GM12878 (cell line): Measurements from ENCODE around the gene MPZL1. TPM values are rescaled to one million over a fixed set of nuclear protein-coding genes. Genes with fewer than 3 reads are reported as not detected.

Source experiments
- ATAC-seq: fragments of 200-7000 bp; cut with Tn5 transposase; 3 replicates; pipeline ENCODE4 v1.9.1; 2020; ENCODE audit warnings: mild to moderate bottlenecking, moderate library complexity
- BruUV-seq: library from RNA; stranded (reverse); fragments of 400-500 nt; replicated peaks from 2 replicates; lab custom pipeline; 2021; lab: Mats Ljungman, UMichigan
- CTCF ChIA-PET: fragments of 300-600 bp; sonication (Branson Sonifier 250); formaldehyde crosslinking; extraction: SDS; loops from one replicate; lab custom pipeline; 2021; ENCODE audit warnings: inconsistent platforms; lab: Yijun Ruan, JAX
- POLR2A ChIA-PET: fragments of 350-600 bp; formaldehyde crosslinking; extraction: SDS; loops from one replicate; lab custom pipeline; 2021; ENCODE audit warnings: inconsistent platforms; lab: Charles Lee
- RAD21 ChIA-PET: fragments of 300-600 bp; sonication (Branson Sonifier 250); formaldehyde crosslinking; loops from one replicate; lab custom pipeline; 2023; ENCODE audit warnings: antibody characterized with exemption; ENCODE audit not compliant: unreplicated experiment; lab: Charles Lee
- SMC1A ChIA-PET: fragments of 300-600 bp; sonication (Branson Sonifier 250); formaldehyde crosslinking; loops from one replicate; lab custom pipeline; 2023; ENCODE audit not compliant: unreplicated experiment, uncharacterized antibody; lab: Charles Lee
- DNase-seq: peaks from one replicate; pipeline ENCODE4 v3.0.0-alpha.2; 2011; ENCODE audit warnings: low read depth, low spot score
- FAIRE-seq: peaks from 3 replicates; lab custom pipeline; 2011; peaks lifted over from hg19 to GRCh38; lab: Jason Lieb, UNC
- H2AFZ ChIP-seq: 2 replicates; pipeline ENCODE4 v1.6.0; 2011; ENCODE audit warnings: low read depth, low read length, control low read depth; ENCODE audit not compliant: control insufficient read depth
- H3K27ac ChIP-seq: 2 replicates; pipeline ENCODE4 v1.5.1; 2011; ENCODE audit warnings: control low read depth; ENCODE audit not compliant: control insufficient read depth, insufficient read depth
- H3K27me3 ChIP-seq, 2 experiments: replicated peaks in 1 of 2; 2 replicates each; pipeline versions ENCODE4 v1.6.0 to v1.6.1; 2011; ENCODE audit warnings: low read length in 1 of 2; ENCODE audit not compliant: control insufficient read depth in 2 of 2, insufficient read depth in 2 of 2
- H3K36me3 ChIP-seq, 2 experiments: 2 replicates each; pipeline ENCODE4 v1.5.1; 2011; ENCODE audit warnings: low read length in 1 of 2; ENCODE audit not compliant: control insufficient read depth in 2 of 2, insufficient read depth in 2 of 2
- H3K4me1 ChIP-seq: 2 replicates; pipeline ENCODE4 v1.6.1; 2011; ENCODE audit warnings: mild to moderate bottlenecking, low read length, moderate library complexity, mixed read lengths; ENCODE audit not compliant: control insufficient read depth, insufficient read depth
- H3K4me2 ChIP-seq: 2 replicates; pipeline ENCODE4 v1.6.0; 2011; ENCODE audit warnings: control low read depth; ENCODE audit not compliant: control insufficient read depth, insufficient read depth
- H3K4me3 ChIP-seq: fragments of 200-600 bp; sonication (generic); 2 replicates; pipeline ENCODE4 v1.5.1; 2016
- H3K79me2 ChIP-seq: 2 replicates; pipeline ENCODE4 v1.6.0; 2011; ENCODE audit warnings: low read length; ENCODE audit not compliant: control insufficient read depth, insufficient read depth
- H3K9ac ChIP-seq: 2 replicates; pipeline ENCODE4 v1.8.0; 2011; ENCODE audit warnings: low read length, control low read depth, mixed read lengths; ENCODE audit not compliant: control insufficient read depth, insufficient read depth
- H3K9me3 ChIP-seq: replicated peaks from 3 replicates; pipeline ENCODE4 v1.5.1; 2011; ENCODE audit warnings: mild to moderate bottlenecking, low read length; ENCODE audit not compliant: control insufficient read depth, insufficient read depth
- H4K20me1 ChIP-seq: 2 replicates; pipeline ENCODE4 v1.6.0; 2011; ENCODE audit not compliant: control insufficient read depth, insufficient read depth
- BACH1 ChIP-seq: fragments of 450-650 bp; IDR thresholded peaks from 2 replicates; pipeline ENCODE4 v1.6.1; 2017; ENCODE audit warnings: mild to moderate bottlenecking, borderline replicate concordance
- BHLHE40 ChIP-seq, 2 experiments: fragments of 450-650 bp in 1 of 2; IDR thresholded peaks; 2 replicates each; pipeline ENCODE4 v1.6.1; 2011 to 2017; ENCODE audit warnings: low read depth in 2 of 2, borderline replicate concordance in 1 of 2, improper control_type of control experiment in 1 of 2, low read length in 1 of 2, mild to moderate bottlenecking in 1 of 2
- CREB1 ChIP-seq: IDR thresholded peaks from 2 replicates; pipeline ENCODE4 v1.6.1; 2012; ENCODE audit warnings: low read depth, mild to moderate bottlenecking, inconsistent platforms
- CREM ChIP-seq: IDR thresholded peaks from 2 replicates; pipeline ENCODE4 v1.6.1; 2014; ENCODE audit warnings: antibody characterized with exemption, low read depth
- HDAC6 ChIP-seq: fragments of 200-600 bp; sonication (generic); IDR thresholded peaks from one replicate; pipeline ENCODE4 v1.8.0; 2017; ENCODE audit warnings: antibody characterized with exemption; ENCODE audit not compliant: unreplicated experiment
- MYB ChIP-seq: fragments of 150-350 bp; IDR thresholded peaks from 2 replicates; pipeline ENCODE4 v1.6.1; 2014; ENCODE audit warnings: mild to moderate bottlenecking, low read depth, low read length, borderline replicate concordance
- PAX5 ChIP-seq: IDR thresholded peaks from 2 replicates; pipeline ENCODE4 v1.6.1; 2011; ENCODE audit warnings: low read depth, low read length, borderline replicate concordance
- PML ChIP-seq: IDR thresholded peaks from 2 replicates; pipeline ENCODE4 v1.6.1; 2012; ENCODE audit warnings: low read length, inconsistent platforms
- RELA ChIP-seq: fragments of 450-650 bp; IDR thresholded peaks from 2 replicates; pipeline ENCODE4 v1.8.0; 2014; ENCODE audit warnings: borderline replicate concordance; ENCODE audit not compliant: partially characterized antibody
- SREBF2 ChIP-seq: IDR thresholded peaks from 2 replicates; pipeline ENCODE4 v1.6.1; 2012; ENCODE audit warnings: mild to moderate bottlenecking, low read length
- ZNF207 ChIP-seq: fragments of 450-650 bp; IDR thresholded peaks from 2 replicates; pipeline ENCODE4 v1.6.1; 2014; ENCODE audit warnings: antibody characterized with exemption, mild to moderate bottlenecking, borderline replicate concordance
- ZNF622 ChIP-seq: fragments of 450-650 bp; IDR thresholded peaks from 2 replicates; pipeline ENCODE4 v1.6.1; 2017; ENCODE audit warnings: mild to moderate bottlenecking, inconsistent platforms
- ZZZ3 ChIP-seq: IDR thresholded peaks from 2 replicates; pipeline ENCODE4 v1.6.1; 2011; ENCODE audit warnings: low read depth; ENCODE audit not compliant: control insufficient read depth, insufficient read length
- WGBS: methylation state at CpG from one replicate; pipeline ENCODE4 v1.1.6; 2016; ENCODE audit warnings: low lambda C conversion rate; ENCODE audit not compliant: insufficient replicate concordance, insufficient coverage; ENCODE audit errors: missing lambda C conversion rate; 5-methylcytosine and 5-hydroxymethylcytosine counted together
- in situ Hi-C: fragments of 300-500 bp; cut with MboI; formaldehyde crosslinking; loops from 9 replicates; pipeline ENCODE4 v1.14.3; 2018; ENCODE audit warnings: mixed read lengths
- intact Hi-C: fragments of 100-400 bp; cut with micrococcal nuclease; formaldehyde crosslinking; loops from one replicate; pipeline ENCODE4 v1.14.2; 2022; ENCODE audit not compliant: unreplicated experiment
- polyA plus RNA-seq, 11 experiments: library from polyadenylated mRNA; depleted of rRNA in 4 of 11; unstranded in 6 of 11; stranded (reverse) in 5 of 11; fragments of >200 nt; fragmentation: Nextera tagmentation in 4 of 11; fragmentation: Illumina TruSeq in 1 of 11; extraction: Ambion mirVana in 4 of 11; extraction: Trizol in 1 of 11; gene quantifications; 1 replicate in 1 of 11; 2 replicates in 10 of 11; pipeline versions ENCODE4 v1.2.1 to v1.2.3, GENCODE V29; 2011 to 2016; ENCODE audit warnings: inconsistent platforms in 2 of 11, missing spikeins in 2 of 11, low read depth in 1 of 11
- total RNA-seq, 4 experiments: library from RNA; depleted of rRNA in 3 of 4; stranded (reverse); fragments of >200 nt in 3 of 4; fragmentation: Illumina TruSeq in 1 of 4; extraction: Trizol in 1 of 4; gene quantifications; 2 replicates each; pipeline versions ENCODE4 v1.2.1 to v1.2.3, GENCODE V29; 2013 to 2021
- TF ChIP-seq, protein P1 (sequence below): IDR thresholded peaks from 2 replicates; pipeline ENCODE4 v1.6.1; 2012; ENCODE audit warnings: low read depth, low read length, improper control_type of control experiment
- TF ChIP-seq, protein P2 (sequence below): fragments of 450-650 bp; IDR thresholded peaks from 2 replicates; pipeline ENCODE4 v1.6.1; 2014; ENCODE audit warnings: mild to moderate bottlenecking
- TF ChIP-seq, protein P3 (sequence below): fragments of 450-650 bp; formaldehyde crosslinking; IDR thresholded peaks from 2 replicates; pipeline ENCODE4 v1.4.0; 2022; ENCODE audit warnings: mild to moderate bottlenecking, moderate library complexity

Gene MPZL1
- total and polyA plus RNA-seq, 10 of the 15 experiments (the other 5 are each of a cell fraction or from before 2014, with no cell fraction given), result 9.8 to 60.9 (median 45.9) TPM

DNA sequence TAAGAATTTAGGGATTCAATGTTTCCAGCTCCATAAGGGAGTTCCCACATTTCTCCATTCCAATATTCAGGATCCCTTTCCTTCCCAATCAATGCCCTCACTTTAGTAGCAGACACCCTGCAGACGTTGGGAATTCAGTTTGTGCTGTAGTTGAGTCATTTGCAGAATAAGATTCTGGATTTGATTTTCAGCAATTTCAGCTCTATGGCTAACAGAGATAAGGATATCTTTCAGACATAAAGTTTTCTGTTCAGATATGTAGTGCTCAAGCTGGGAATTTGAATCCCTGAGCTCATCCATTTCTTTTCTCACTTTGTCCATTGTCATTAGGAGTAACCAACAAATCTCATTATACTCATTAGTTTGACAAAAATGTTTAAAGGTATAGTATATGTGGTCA is 13.1 kb downstream of the MPZL1 start:
- intact Hi-C loops (no loop called here), in situ Hi-C loops (no loop called here)
- POLR2A ChIA-PET, result no interaction called here
- TF ChIP-seq CREB1, result no peak
- no peak for TF ChIP-seq BACH1
- TF ChIP-seq PAX5, result no peak
- TF ChIP-seq, protein P1, sequence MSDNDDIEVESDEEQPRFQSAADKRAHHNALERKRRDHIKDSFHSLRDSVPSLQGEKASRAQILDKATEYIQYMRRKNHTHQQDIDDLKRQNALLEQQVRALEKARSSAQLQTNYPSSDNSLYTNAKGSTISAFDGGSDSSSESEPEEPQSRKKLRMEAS, result no peak
- TF ChIP-seq CREM, result no peak
- TF ChIP-seq ZNF622, result no peak
- no peak for TF ChIP-seq SREBF2
- H3K4me1 ChIP-seq, result no peaks in the 10 kb centered on the region
- CTCF ChIA-PET, result interaction anchor here (1.0 kb wide), 1 partner anchor 20 kb away, joined by 3 read pairs; no protein-coding TSS in a partner anchor
- 89% methylated on average over 1 of the region's 1 CpG for WGBS
- peaks cover 1% of the 10 kb centered on the region; the same call in 1 of the 3 replicates for H3K9me3 ChIP-seq
- no peaks in the 10 kb centered on the region for H4K20me1 ChIP-seq
- peaks cover 19% of the 10 kb centered on the region for H3K79me2 ChIP-seq
- no TSS peak for BruUV-seq
- DNase-seq (no peak), FAIRE-seq (no peak), ATAC-seq (no peak)
- SMC1A ChIA-PET, result no interaction called here
- H3K4me2 ChIP-seq, result no peak overlapping the region
- H3K36me3 ChIP-seq, result peaks cover 2 to 5% of the 10 kb centered on the region in 2 experiments; a peak in 2 of 4 replicates
- no peak overlapping the region for H3K9ac ChIP-seq
- H3K27ac ChIP-seq, result no peak overlapping the region
- H3K4me3 ChIP-seq, result no peak overlapping the region
- H2AFZ ChIP-seq, result no peak overlapping the region
- H3K27me3 ChIP-seq, result no peaks in the 10 kb centered on the region
- RAD21 ChIA-PET, result no interaction called here

DNA sequence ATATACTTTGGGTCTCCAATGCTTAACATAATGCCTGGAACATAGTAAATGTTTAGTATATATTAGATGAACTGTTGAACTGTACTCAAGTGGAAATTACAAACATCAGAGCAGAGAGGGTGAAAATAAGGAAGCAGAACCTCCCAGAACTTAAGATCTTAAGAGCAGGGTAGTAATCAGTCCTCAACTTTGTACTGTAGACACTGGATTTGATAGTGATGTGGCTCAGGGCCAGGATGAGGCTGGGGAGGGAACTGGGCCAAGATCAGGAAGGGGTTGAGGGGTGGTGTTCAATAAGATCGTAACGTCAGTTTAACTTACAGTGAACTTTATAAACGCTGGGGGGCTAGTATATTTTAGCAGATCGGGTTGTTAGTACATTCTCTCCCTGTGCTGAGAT is 15.4 kb downstream of the MPZL1 start:
- H3K9ac ChIP-seq, result no peak overlapping the region
- CTCF ChIA-PET, result no interaction called here
- no peaks in the 10 kb centered on the region for H3K4me1 ChIP-seq
- DNase-seq, result no peak
- peaks cover 1% of the 10 kb centered on the region; the same call in 1 of the 3 replicates for H3K9me3 ChIP-seq
- no peak for FAIRE-seq
- peaks cover 15% of the 10 kb centered on the region for H3K79me2 ChIP-seq
- RAD21 ChIA-PET, result no interaction called here
- H4K20me1 ChIP-seq, result no peaks in the 10 kb centered on the region
- H3K4me3 ChIP-seq, result no peak overlapping the region
- no peak overlapping the region for H3K27ac ChIP-seq
- intact Hi-C loops, result no loop called here
- BruUV-seq, result no TSS peak
- no peaks in the 10 kb centered on the region for H3K27me3 ChIP-seq
- peaks cover 0 to 2% of the 10 kb centered on the region in 2 experiments; a peak in 1 of 4 replicates for H3K36me3 ChIP-seq
- in situ Hi-C loops, result no loop called here
- SMC1A ChIA-PET, result no interaction called here
- no peak overlapping the region for H2AFZ ChIP-seq
- POLR2A ChIA-PET, result no interaction called here
- 99% methylated on average over 4 of the region's 4 CpGs for WGBS
- ATAC-seq, result no peak
- no peak overlapping the region for H3K4me2 ChIP-seq
- TF ChIP-seq, protein P2, sequence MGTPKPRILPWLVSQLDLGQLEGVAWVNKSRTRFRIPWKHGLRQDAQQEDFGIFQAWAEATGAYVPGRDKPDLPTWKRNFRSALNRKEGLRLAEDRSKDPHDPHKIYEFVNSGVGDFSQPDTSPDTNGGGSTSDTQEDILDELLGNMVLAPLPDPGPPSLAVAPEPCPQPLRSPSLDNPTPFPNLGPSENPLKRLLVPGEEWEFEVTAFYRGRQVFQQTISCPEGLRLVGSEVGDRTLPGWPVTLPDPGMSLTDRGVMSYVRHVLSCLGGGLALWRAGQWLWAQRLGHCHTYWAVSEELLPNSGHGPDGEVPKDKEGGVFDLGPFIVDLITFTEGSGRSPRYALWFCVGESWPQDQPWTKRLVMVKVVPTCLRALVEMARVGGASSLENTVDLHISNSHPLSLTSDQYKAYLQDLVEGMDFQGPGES, result no peak
- TF ChIP-seq HDAC6, result no peak
- TF ChIP-seq BHLHE40 (IDR thresholded peaks at IDR 0.05; ENCODE audit: borderline replicate concordance in 1 of 2, low read depth in 2 of 2, low read length in 1 of 2), result no peak
- no peak for TF ChIP-seq MYB
- TF ChIP-seq PML, result no peak
- TF ChIP-seq ZNF207, result no peak
- TF ChIP-seq RELA, result no peak
- no peak for TF ChIP-seq ZZZ3
- TF ChIP-seq, protein P3, sequence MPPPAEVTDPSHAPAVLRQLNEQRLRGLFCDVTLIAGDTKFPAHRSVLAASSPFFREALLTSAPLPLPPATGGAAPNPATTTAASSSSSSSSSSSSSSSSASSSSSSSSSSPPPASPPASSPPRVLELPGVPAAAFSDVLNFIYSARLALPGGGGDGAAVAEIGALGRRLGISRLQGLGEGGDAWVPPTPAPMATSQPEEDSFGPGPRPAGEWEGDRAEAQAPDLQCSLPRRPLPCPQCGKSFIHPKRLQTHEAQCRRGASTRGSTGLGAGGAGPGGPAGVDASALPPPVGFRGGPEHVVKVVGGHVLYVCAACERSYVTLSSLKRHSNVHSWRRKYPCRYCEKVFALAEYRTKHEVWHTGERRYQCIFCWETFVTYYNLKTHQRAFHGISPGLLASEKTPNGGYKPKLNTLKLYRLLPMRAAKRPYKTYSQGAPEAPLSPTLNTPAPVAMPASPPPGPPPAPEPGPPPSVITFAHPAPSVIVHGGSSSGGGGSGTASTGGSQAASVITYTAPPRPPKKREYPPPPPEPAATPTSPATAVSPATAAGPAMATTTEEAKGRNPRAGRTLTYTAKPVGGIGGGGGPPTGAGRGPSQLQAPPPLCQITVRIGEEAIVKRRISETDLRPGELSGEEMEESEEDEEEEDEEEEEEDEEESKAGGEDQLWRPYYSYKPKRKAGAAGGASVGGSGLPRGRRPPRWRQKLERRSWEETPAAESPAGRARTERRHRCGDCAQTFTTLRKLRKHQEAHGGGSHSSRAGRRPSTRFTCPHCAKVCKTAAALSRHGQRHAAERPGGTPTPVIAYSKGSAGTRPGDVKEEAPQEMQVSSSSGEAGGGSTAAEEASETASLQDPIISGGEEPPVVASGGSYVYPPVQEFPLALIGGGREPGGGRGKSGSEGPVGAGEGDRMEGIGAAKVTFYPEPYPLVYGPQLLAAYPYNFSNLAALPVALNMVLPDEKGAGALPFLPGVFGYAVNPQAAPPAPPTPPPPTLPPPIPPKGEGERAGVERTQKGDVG (CRISPR knock-in tag), result no peak
